HG03097 (cell line): ENCODE measurements around the gene FAM72D.
"Not testable (repeated sequence)": the region's sequence is repeated elsewhere in the genome, so short reads cannot be mapped to it uniquely, and the experiment has no call there.

Experiments
- ATAC-seq: cut with Tn5 transposase; IDR thresholded peaks from one replicate; pipeline ENCODE4 v1.9.1; 2021; ENCODE audit not compliant: unreplicated experiment, low FRiP score

FAM72D gene

DNA sequence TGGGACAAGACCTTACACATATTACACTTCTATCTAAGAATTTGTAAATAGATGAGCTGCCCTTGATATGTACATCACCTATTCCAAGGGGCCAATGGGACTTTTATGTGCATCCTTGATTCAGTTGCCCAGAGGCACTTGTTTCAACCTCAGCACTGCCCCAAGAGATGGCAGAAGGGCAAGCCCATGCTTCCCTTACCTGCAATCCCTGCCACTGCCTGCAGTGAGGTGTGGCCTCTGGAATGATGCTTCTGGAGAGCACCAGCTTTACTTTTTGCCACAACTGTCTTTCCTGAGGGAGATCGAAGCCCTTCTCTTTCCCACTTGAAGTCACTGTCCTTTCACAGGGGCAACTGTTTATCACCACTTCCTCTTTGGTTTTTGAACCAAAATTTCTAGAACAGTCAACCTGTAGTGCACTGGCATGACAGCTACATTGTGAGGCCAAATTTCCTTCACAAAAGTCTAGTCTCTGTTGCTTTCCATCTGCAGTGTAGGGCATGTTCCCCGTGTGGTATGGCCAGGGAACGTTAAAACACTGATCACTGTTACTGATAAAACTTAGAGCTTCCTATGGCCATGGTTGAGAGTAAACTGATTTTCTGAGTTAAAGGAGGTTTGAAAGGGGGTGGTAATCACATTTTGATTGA is 48.6 kb downstream of the FAM72D start:
- ATAC-seq: not testable (repeated sequence)

DNA sequence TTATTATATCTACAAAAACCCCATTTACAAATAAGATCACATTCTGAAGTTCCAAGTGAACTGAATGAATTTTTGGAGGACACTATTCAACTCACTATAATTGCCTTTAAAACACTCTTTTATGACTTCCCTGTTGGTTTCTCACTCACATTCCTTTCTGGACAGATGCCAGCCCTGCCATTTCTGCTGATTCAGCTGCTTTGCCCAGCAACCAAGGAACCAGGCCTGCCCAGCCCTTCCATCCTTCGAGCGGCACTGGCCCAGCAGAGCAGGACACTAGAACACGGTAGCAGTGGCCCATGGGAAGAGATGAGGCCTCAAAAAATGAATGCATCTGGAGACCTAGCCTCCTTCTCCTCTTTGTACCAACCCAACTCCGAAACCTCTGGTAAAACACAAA is 50.5 kb downstream of the FAM72D start:
- ATAC-seq: not testable (repeated sequence)

DNA sequence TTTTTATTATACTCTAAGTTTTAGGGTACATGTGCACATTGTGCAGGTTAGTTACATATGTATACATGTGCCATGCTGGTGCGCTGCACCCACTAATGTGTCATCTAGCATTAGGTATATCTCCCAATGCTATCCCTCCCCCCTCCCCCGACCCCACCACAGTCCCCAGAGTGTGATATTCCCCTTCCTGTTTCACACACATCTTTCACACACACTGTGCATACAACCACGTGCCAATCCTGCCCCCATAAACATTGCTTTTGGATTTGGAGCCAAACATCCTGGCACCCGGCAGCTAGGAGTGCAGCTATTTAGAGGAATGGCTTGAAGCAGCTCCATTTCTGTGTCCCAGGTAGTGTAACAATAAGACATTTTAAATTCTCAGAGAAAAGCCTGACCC is 51.4 kb downstream of the FAM72D start:
- not testable (repeated sequence) for ATAC-seq

GRCh38 chr1:145155421-145155820 is 59.6 kb downstream of the FAM72D start:
- not testable (repeated sequence) for ATAC-seq

GRCh38 chr1:145155873-145156272 is 60.1 kb downstream of the FAM72D start:
- not testable (repeated sequence) for ATAC-seq

DNA sequence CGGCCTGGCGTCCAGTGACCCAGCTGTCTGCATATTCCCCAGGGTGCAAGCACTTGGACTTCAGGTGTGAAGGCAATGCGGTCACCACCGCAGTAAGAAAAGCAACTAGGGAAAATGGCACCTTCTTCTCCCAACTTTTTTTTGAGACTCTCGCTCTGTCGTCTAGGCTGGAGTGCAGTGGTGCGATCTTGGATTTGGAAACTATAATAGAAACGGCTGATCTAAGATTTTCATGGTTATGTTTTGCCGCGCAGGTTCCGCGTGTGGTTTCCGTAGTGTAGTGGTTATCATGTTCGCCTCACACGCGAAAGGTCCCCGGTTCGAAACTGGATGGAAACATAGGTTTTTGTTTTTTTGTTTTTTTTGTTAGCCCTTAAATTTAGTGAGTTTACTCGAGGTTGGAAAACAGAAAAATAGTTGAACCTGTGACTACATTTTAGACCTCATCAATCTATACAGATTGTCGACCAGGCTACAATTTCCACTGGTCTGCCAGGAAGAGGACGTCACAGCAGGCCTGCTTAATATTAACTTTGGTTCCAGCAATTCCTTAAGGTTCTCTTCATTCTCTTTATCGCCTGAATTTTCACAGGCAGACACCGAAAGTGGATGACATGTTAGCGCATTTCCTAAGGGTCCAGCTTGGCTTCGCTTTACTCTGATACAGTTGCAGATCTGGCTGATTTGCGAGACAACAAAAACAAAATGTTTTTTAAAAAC is 61.3 kb downstream of the FAM72D start:
- ATAC-seq: not testable (repeated sequence)

DNA sequence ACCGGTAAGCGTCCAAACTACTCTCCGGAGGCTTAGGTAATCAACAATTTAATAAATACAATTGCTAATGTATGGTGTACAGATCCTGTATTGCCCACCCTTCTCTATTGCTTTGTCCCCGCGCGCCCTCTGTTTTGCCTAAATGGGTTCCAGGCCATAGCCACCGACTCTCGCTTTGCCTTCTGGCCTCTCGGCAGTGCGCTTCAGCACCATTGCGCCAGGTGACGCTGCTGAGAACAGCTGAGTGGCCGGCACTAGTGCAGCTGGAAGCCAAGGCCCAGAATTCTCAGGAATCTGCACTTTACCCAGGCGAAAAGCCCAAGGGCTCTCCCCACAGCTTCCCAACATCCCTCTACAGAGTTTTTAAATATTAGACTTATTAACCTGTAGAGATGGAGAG is 61.9 kb downstream of the FAM72D start:
- not testable (repeated sequence) for ATAC-seq

DNA sequence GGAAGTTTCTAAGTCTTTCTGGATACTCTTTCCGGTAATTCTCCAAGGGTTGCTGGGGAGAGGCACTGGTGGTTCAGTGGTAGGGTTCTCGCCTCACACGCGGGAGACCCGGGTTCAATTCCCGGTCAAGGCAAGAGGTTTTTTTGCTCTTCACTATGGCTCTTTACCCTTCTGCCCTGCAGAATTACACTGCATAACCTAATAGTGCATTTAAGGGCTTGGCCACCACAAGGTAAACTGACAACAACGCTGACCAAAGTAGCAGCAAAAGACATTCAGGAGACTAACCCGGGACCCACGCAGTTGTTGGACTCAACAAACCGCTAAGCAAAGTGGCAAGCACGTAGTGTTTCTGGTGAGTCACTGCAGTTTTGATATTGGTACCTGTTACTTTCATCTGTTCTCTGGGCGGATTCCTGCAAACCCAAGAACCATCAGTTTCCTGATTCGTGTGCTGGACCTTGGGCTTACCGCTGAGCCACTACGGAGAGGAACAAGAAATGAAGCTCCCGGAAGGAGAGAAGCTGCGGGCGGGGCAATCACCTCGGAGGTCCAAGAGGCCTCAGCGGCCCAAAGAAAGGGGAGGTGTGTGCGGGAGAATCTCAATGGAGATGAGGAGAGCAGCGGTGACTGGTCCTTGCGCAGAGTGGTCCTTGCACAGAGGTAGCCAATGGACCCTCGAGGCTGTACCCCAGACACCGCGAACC is 65.4 kb downstream of the FAM72D start:
- ATAC-seq: peak; percentile 46
